SU-DHL-6 (cell line): ENCODE results near the gene PTPN6.

Experiments used
- EZH2phosphoT487 ChIP-seq: fragments of 200-600 bp; sonication (generic), shearing (Covaris generic); conservative IDR thresholded peaks from 2 replicates; pipeline ENCODE4 v1.6.1; 2018; ENCODE audit warnings: mild to moderate bottlenecking, antibody characterized with exemption, low read length, moderate library complexity, mixed read lengths
- TF ChIP-seq, protein P1 (sequence below): fragments of 200-600 bp; sonication (generic); IDR thresholded peaks from one replicate; pipeline ENCODE4 v1.5.1; 2017; ENCODE audit warnings: antibody characterized with exemption, mild to moderate bottlenecking, low read length, moderate library complexity; ENCODE audit not compliant: insufficient read depth, poor library complexity, severe bottlenecking

DNA sequence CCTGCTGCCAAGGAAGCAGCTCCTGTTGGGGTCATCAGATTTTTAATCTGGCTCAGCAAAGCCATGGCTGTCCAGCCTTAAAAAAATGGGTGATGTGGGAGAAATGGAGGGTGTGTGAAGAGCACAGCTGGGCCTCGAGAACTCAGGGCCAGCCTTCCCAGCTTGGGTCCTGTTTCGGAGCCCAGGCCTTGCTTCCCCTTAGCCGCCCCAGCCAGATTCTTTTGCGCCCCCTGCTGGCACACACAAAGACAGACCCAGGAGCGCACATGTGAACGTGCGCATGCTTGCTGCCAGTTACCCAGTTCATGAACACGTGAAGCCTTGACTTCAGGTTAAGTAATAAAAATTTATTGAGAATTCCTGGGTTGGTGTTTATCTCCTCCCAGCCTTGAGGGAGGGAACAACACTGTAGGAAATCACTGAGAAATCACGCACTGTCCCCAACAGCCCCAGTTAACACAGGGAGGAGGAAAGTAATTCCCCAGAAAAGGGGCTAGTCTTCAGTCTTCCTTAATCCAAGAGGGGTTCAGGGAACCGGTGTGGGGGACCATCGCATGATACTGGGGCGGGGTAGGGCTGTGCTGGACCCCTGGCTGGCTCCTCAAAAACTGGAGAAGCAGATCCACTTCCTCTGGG lies 14.0 kb downstream of the PTPN6 start:
- no peak for TF ChIP-seq EZH2phosphoT487
- TF ChIP-seq, protein P1, sequence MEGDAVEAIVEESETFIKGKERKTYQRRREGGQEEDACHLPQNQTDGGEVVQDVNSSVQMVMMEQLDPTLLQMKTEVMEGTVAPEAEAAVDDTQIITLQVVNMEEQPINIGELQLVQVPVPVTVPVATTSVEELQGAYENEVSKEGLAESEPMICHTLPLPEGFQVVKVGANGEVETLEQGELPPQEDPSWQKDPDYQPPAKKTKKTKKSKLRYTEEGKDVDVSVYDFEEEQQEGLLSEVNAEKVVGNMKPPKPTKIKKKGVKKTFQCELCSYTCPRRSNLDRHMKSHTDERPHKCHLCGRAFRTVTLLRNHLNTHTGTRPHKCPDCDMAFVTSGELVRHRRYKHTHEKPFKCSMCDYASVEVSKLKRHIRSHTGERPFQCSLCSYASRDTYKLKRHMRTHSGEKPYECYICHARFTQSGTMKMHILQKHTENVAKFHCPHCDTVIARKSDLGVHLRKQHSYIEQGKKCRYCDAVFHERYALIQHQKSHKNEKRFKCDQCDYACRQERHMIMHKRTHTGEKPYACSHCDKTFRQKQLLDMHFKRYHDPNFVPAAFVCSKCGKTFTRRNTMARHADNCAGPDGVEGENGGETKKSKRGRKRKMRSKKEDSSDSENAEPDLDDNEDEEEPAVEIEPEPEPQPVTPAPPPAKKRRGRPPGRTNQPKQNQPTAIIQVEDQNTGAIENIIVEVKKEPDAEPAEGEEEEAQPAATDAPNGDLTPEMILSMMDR = peak; percentile 95
